GM04504 (cell line): ENCODE data around the gene ARHGEF16.

Source experiments
- DNase-seq: peaks from one replicate; pipeline ENCODE4 v3.0.0-alpha.2; 2012; ENCODE audit warnings: low read depth

The ARHGEF16 gene

GRCh38 chr1:3468236-3469103, 14.0 kb downstream of the ARHGEF16 start:
- DNase-seq = no peak

DNA sequence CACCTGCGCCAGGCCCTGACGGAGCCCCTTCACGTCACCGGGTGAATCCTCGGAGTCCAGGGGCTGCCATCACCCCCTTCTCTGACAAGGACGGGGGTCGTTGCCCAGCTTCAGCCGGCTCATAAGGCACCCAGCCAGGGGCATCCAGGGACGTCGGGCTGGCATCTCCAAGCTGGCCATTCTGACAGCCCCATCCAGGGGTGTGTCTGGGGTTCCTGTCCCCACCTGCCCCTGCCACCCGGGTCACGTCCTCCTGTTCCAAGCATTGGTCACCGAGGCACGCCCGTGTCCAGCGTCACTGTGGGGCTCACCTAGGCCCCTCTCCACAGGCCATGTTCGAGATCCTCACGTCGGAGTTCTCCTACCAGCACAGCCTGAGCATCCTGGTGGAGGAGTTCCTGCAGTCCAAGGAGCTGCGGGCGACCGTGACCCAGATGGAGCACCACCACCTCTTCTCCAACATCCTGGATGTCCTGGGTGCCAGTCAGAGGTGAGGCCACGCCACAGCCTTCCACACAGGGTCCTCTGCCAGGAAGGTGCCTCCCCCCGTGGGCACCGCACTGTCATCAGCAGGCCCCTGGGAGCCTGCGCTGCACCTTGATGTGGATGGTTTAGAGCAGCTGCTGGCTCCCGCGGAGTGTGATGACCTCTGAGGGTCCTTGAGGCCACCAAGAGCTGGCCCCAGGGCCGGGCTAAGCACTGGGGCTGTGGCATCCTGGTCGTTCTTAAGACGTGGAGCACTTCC, 14.8 kb downstream of the ARHGEF16 start:
- no peak for DNase-seq

DNA sequence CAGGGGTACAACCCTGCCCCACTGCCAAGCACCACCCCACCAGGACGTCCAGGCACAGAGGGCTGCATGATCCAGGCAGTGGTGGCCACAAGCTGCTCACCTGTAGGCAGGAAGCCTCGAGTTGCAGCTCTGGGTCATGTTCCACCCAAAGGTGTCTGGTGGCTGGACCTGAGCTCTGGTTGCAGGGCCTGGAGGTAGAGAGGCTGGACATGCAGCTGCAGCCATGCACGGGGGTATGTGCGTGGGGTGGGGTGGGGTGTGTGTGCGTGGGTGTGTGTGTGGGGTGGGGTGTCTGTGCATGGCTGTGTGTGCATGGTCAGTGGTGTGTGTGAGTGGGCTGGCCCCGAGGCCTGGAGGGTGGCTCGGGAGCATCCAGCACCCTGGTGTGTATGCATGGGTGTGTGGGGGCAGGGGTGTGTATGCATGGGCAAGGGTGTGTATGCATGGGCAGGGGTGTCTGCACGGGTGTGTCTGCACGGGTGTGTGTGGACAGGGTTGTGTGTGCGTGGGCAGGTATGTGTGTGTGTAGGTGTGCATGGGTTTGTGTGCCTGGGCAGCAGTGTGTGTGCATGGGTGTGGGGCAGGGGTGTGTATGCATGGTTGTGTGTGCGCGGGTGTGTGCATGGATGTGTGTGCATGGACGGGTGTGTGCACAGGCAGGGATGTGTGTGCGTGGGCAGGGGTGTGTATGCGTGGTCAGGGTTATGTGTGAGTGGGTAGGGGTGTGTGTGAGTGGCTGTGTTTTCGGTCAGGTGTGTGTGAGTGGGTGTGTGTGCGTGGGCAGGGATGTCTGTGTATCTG, 15.6 kb downstream of the ARHGEF16 start:
- DNase-seq = no peak

DNA sequence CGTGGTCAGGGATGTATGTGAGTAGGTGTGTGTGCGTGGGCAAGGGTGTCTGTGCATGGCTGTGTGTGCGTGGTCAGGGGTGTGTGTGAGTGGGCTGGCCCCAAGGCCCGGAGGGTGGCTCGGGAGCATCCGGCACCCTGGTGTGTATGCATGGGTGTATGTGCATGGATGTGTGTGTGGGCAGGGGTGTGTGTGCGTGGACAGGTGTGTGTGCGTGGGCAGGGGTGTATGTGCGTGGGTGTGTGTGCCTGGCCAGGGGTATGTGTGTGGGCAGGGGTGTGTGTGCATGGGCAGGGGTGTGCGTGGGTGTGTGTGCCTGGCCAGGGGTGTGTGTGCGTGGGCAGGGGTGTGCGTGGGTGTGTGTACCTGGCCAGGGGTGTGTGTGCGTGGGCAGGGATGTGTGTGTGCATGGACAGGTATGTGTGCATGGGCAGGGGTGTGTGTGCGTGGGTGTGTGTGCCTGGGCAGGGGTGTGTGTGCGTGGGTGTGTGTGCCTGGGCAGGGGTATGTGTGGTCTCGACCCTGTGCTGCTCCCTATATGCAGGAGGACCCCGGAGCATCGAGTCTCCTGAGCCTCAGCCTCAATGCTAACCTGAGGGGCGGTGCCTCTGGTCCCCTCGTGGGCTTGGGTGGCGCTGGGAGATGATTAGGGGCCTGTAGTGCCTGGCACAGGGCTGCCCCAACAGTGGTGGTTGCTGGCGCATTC, 16.3 kb downstream of the ARHGEF16 start:
- DNase-seq = no peak

- no peak for DNase-seq
Observed at GRCh38 chr1:3471356-3472087, 17.1 kb downstream of the ARHGEF16 start.

- DNase-seq = no peak
Observed at GRCh38 chr1:3472088-3472850, 17.8 kb downstream of the ARHGEF16 start.

DNA sequence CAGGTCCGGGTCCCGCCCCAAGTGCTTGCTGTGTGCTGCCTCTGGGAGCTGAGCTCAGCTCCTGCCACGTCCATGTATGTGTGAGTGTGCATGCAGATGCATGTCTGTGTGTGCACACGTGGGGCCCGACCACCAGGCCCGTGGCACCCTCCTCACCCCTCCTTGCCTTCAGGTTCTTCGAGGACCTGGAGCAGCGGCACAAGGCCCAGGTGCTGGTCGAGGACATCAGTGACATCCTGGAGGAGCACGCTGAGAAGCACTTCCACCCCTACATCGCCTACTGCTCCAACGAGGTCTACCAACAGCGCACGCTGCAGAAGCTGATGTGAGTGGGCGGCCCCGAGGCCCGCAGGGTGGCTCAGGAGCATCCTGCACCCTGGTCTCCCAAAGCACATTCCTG, 18.4 kb downstream of the ARHGEF16 start:
- DNase-seq = no peak

DNA sequence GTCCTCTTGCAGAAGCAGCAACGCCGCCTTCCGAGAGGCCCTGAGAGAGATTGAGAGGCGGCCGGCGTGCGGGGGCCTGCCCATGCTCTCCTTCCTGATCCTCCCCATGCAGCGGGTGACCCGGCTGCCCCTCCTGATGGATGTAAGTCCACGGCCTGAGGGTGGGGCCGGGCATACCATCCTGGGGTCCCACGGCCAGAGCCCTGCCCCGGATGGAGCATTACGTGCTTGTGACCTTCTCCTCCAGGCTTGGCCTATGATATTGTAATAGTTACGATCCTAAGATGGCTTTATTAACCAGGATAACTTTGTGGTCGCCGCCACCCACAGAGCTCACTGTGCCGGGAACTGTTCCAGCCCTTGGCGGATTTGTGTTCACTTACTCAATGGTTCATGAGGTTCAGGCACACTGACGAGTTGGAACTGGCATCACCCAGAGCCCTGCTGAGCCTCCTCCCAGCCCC, 18.9 kb downstream of the ARHGEF16 start:
- peak; percentile 72 for DNase-seq

DNA sequence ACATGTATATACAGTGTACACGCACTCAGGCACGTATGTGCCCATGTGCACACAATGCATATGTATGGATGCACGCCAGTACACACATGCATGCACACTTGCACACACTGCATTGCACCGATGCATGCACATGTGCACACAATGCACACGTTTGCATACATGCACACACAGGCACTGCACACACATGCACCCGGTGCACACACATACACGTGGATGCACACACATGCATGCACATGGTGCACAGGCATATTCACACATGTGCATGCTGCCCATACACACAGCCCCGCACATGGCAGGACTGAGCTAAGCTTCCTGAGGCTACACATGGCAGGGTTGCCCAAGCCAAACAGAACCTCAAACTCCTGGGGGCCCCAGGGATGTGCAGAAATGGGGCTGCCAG, 19.6 kb downstream of the ARHGEF16 start:
- DNase-seq = no peak

DNA sequence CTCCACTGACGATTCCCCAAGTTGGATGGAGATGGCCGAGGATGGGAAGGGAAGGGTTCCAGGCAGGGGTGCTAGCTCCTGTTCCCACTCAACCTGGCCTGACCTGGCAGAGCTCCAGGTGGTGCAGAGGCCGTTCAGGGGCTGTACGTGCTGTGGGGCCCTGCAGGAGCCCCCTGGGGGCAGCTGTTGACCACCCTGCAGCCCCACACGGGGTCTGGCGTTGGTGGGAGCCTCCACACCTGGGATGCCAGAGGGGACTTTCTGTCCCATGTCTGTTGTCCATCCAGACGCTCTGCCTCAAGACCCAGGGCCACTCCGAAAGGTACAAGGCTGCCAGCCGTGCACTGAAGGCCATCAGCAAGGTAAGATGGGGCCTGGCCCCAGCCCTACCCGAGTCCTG, 20.0 kb downstream of the ARHGEF16 start:
- no peak for DNase-seq

- no peak for DNase-seq
Observed at GRCh38 chr1:3475839-3476573, 21.5 kb downstream of the ARHGEF16 start.

DNA sequence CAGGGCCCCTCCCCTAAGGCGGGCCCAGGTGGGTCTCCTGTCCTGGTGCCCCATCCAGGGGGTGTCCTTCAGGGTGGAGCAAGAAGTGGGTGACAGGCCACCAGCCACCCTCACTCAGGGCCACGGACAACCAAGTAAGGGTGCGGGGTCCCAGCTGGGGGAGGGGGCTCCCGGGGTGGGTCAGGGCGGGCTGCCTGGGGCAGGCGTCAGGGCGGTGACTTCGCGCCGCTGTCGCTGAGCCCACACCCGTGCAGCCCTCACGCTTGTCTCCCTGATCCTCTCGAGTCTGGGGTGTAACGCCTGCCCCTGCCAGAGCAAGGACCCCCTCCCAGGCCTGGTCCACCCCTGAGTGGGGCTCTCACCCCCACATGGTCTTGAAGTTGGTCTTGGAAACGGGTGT, 22.2 kb downstream of the ARHGEF16 start:
- no peak for DNase-seq

DNA sequence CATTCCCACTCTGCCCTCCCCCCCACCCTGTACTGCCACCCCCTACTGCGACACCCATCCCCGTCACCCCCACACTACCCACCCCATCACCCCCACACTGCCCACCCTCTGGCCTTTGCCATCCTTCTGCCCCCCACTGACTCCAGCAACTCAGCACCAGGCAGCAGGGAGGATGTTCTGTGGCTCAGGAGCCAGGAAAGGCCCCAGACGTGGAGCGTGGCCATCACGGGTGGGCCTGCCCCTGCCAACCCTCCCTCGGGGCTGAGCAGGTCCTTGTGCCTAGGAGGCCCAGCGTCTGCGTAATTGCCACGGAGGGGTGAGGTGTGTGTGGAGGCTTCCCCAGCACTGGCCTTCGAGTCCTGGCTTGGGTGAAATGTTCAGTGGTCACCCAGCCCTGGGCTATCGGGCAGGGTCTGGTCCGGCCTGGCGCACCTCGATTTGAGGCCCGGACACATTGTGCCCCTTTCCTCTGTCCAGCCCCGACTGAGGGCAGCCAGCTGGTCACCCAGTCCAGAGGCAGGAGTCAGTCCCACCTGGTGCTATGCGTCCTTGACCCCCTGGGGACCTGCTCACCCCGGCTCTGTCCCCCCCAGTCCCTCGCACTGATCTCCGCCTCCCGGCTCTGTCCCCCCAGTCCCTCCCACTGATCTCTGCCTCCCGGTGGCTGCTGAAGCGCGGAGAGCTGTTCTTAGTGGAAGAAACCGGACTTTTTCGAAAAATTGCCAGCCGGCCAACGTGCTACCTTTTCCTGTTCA, 23.0 kb downstream of the ARHGEF16 start:
- DNase-seq = no peak

- DNase-seq = no peak
Observed at GRCh38 chr1:3478187-3478586, 23.7 kb downstream of the ARHGEF16 start.

- DNase-seq = no peak
Observed at GRCh38 chr1:3479511-3480368, 25.3 kb downstream of the ARHGEF16 start.

DNA sequence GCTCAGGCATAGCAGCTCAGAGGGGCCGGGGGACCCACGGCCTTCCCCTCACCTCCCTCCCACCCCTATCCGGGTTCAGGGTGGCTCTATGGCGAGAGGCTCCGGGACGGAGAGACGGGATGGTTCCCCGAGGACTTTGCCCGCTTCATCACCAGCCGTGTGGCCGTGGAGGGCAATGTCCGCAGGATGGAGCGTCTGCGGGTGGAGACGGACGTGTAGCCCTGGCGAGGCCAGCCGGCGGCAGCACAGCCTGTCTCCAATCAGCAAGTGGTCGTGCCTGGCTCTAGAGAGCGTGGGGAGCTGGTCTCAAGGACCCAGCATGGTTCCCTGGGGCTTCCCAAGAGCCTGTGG, 25.9 kb downstream of the ARHGEF16 start:
- no peak for DNase-seq

GRCh38 chr1:3481046-3481445, 26.6 kb downstream of the ARHGEF16 start:
- no peak for DNase-seq

DNA sequence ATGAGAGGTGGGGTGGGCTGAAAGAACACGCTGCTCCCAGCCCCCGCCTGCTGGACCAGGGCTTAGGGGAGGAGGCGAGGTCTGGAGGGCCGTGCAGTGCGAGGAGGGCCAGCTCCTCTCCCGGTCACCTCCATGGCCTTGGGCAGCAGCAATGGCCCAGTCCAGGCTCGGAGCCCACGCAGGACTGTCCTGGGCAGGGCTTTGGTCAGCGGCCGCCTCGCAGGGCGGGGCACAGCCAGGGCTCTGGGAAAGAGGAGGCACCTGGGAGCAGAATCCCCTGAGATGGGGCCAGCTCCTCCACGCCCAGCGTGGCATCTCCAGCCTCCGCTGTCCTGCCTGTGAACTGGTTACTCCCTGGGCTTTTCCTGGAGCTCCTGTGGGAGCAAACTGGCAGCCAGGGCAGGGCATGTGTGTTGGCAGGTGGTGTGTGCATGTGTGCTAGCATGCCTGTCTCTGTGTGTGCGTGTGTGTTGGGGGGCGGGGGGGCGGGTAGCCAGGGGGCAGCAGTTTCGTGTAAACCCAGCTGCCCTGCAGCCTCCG, 27.4 kb downstream of the ARHGEF16 start:
- no peak for DNase-seq
